Activated CD4-positive, CD25-positive, alpha-beta regulatory T cell treated with anti-CD3 and anti-CD28 coated beads, Interleukin-2, amount 50 U/mL, for 16 hours (primary cell): ENCODE results near the gene HBB.
"Not testable (repeated sequence)": the region's sequence is repeated elsewhere in the genome, so short reads cannot be mapped to it uniquely, and the experiment has no call there.

Experiments
- DNase-seq: peaks from one replicate; pipeline ENCODE4 v3.0.0-alpha.2; 2020; ENCODE audit warnings: low read depth, low spot score

Gene HBB

GRCh38 chr11:5226732-5227310, at the start of gene HBB:
Gene HBB (minus strand): TSS chr11:5227071. CDS start chr11:5227021, 50 bp downstream.
- no peak for DNase-seq

GRCh38 chr11:5275369-5276110, 48.7 kb upstream of the HBB start:
- DNase-seq: no peak

GRCh38 chr11:5274395-5274794, 47.5 kb upstream of the HBB start:
- no peak for DNase-seq

- DNase-seq: no peak
Observed at GRCh38 chr11:5272395-5273017, 45.6 kb upstream of the HBB start.

- no peak for DNase-seq
Observed at GRCh38 chr11:5269715-5270147, 42.9 kb upstream of the HBB start, which contains the start of gene HBE1. Gene HBE1 (minus strand): TSS chr11:5269945. CDS start chr11:5269890, 55 bp downstream.

- no peak for DNase-seq
Observed at GRCh38 chr11:5267033-5267563, 40.2 kb upstream of the HBB start.

GRCh38 chr11:5266609-5267008, 39.7 kb upstream of the HBB start:
- DNase-seq: no peak

- DNase-seq: no peak
Observed at GRCh38 chr11:5265832-5266231, 39.0 kb upstream of the HBB start.

- no peak for DNase-seq
Observed at GRCh38 chr11:5258543-5259262, 31.8 kb upstream of the HBB start.

GRCh38 chr11:5257296-5257695, 30.4 kb upstream of the HBB start:
- no peak for DNase-seq

GRCh38 chr11:5254646-5255413, 28.0 kb upstream of the HBB start, which contains the start of gene HBG2:
Gene HBG2 (minus strand): TSS chr11:5254781. CDS start chr11:5254728, 53 bp downstream.
- DNase-seq: not testable (repeated sequence)

GRCh38 chr11:5254023-5254422, 27.2 kb upstream of the HBB start:
- not testable (repeated sequence) for DNase-seq

GRCh38 chr11:5253440-5253839, 26.6 kb upstream of the HBB start:
- not testable (repeated sequence) for DNase-seq

GRCh38 chr11:5252919-5253265, 26.0 kb upstream of the HBB start:
- no peak for DNase-seq

GRCh38 chr11:5252192-5252918, 25.5 kb upstream of the HBB start:
- no peak for DNase-seq

- no peak for DNase-seq
Observed at GRCh38 chr11:5251746-5252145, 24.9 kb upstream of the HBB start.

- DNase-seq: no peak
Observed at GRCh38 chr11:5250543-5251204, 23.8 kb upstream of the HBB start.

GRCh38 chr11:5249807-5250396, 23.0 kb upstream of the HBB start, which contains the start of gene HBG1:
Gene HBG1 (minus strand): TSS chr11:5249857. CDS start chr11:5249804, 53 bp downstream.
- not testable (repeated sequence) for DNase-seq

- not testable (repeated sequence) for DNase-seq
Observed at GRCh38 chr11:5248498-5248897, 21.6 kb upstream of the HBB start.
